Fibroblast of skin of left quadriceps (primary cell): Measurements from ENCODE around the gene RDH5.

Experiments used
- DNase-seq, 2 experiments: peaks; one replicate each; pipeline ENCODE4 v3.0.0-alpha.2; 2013; ENCODE audit warnings: low read depth in 2 of 2

RDH5 gene

GRCh38 chr12:55696141-55696540, 24.1 kb upstream of the RDH5 start:
- DNase-seq, result no peak

- DNase-seq, result no peak
Measured at GRCh38 chr12:55696796-55697462, 23.3 kb upstream of the RDH5 start.

DNA sequence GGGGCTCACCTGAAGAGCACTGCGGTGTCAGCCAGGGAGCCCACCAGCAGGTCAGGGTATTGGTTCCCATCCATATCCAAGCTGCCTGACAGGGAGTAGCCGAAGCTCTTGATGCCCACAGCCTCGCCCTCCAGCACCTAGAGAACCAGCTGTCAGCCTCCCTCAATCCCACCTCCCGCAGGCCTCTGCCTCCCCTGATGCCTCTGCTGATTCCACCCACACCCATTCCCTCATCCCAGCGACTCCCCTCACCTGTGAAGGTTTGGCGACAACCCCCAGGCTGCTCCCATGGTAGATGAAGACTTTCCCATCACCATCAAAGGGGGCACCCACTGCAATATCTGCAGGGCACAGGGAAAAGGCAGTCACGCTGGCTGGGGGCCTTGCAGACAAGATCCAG, 22.5 kb upstream of the RDH5 start:
- no peak for DNase-seq

- no peak for DNase-seq
Measured at GRCh38 chr12:55698241-55698955, 21.8 kb upstream of the RDH5 start.

GRCh38 chr12:55698965-55699364, 21.2 kb upstream of the RDH5 start:
- no peak for DNase-seq

GRCh38 chr12:55699471-55700055, 20.6 kb upstream of the RDH5 start:
- no peak for DNase-seq

- no peak for DNase-seq
Measured at GRCh38 chr12:55700255-55701018, 19.8 kb upstream of the RDH5 start.

DNA sequence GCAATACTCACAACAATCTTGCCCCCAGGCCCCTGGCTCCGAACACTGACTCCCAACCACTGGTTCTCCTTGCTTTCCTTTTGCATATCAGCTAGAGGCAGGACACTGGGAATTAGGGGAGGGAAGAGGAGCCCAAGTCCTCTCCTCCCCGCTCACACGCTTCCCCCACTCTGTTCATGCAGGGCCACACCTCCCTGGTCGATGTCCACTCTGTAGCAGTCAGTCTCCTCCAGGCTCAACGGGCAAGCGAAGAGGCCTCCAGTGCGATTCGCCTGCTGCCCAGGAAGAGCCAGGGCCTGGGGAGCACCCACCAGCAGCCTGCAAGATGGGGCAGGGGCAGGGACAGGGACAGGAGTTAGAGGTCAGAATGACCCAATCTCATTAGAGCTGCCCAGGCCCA, 17.3 kb upstream of the RDH5 start:
- DNase-seq, result no peak

DNA sequence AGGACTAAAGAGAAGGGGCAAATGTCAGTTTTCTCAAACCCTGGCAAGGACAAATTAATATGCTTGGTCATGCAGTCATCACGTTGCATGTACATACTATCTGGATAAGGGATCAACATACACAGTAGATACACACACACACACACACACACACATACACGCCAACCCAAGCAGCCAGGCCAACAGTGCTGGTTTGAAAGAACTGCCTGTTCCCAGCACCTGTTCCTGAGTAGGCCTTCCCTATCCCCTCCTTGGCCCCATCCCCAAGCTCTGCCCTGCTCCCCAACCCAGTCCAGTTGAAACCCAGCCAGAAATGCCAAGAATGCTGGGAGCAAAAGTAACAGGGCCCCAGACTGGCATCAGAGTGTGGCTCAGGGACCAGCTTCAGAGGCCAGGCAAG, 16.9 kb upstream of the RDH5 start:
- no peak for DNase-seq

DNA sequence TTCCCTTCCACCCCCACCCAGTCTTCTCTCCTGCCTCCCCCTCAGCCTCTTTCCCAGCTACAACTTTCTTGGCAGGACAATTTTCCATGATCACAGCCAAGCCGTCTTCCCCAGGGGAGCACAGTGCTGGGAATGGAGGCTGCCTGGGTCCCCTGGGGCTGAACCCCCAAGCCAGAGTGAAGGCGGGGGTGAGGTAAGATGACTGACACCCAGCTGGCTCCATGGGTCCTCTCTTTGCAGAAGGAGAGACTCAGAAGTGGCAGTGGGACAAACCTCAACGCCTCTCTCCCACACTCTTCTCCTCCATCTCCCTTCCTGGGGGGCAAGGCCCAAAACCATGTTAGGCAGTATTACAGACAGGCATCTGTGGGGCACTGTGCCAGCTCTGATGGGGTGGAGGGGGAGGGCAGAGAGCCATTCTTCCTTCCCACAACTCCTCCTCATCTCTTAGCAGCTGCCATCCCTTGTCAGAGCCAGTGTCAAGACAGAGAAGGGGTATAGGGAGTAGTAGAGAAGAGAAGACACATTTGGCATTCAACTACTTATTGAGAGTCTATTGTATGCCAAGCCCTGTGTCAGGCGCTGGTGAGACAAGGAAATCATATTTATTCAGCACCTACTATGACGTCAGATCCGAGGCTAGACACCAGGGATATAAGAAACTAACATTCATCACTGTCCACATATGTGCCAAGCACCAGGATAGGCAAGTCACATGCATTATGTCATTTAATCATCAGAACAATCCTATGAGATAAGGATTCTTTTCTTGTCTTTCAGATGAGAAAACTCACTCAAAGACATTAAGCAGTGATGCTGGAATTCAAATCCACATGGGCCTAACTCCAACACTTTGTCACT, 16.1 kb upstream of the RDH5 start:
- DNase-seq, result no peak

GRCh38 chr12:55704824-55705718, 15.1 kb upstream of the RDH5 start:
- no peak for DNase-seq

DNA sequence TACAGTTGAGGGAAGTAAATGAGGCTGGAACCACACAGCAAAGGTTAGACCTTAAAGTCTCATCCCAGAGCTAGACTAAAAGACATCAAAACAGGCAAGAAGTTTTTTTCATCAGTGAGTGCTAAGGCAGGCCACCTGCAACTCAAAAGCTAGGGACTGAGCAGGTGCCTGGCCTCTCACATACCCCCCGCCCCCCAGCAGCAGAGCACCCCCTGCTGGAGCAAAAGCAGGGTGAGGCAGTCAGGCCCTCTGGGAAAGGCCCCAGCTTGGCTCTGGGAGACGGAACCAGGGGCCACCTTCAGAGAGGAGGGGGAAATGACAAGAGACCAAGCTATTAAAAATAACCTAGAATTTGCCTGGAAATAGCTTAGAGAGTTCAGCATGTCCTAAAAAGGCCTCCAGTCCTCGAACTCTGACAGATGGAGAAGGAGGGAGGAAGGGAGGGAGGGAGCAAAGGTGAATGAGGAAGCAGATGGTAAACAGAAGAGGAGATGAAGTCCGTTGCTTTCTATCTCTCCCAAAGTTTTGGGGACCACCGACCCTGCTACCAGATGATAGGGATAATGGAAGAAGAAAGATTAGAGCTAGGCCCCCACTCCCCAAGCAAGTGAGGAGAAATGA, 14.3 kb upstream of the RDH5 start:
- DNase-seq, result no peak

GRCh38 chr12:55706568-55707218, 13.5 kb upstream of the RDH5 start:
- no peak for DNase-seq

- DNase-seq, result no peak
Measured at GRCh38 chr12:55707219-55707671, 12.9 kb upstream of the RDH5 start.

GRCh38 chr12:55707841-55708694, 12.1 kb upstream of the RDH5 start, which contains the start of gene ITGA7:
ITGA7 (minus strand) TSS chr12:55707904; CDS start chr12:55707682, 222 bp downstream.
- DNase-seq, result no peak

DNA sequence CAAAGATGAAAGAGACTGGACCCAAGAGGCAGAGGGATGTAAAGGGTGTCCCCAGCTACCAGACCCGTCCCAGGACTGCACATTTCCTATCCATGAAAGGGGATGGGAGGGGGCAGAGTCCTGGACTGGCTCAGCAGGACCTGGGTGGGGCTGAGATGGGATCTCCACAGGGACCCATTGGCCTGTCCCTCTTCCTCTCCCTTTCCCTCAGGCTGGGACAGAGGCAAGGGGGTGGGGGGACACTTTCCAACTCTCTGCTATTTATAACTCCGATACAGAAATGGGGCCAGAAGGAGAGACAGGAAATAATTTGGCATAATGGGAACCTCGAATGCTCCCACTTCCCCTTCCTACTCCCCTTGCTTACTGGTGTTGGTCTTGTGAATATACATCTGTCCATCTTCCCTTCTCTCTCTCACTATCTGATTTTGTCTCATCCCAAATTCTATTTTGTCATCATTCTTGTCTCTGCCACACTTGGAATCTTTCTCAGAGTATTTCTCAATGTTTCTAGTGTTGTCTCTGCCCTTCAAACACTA, 11.4 kb upstream of the RDH5 start:
- DNase-seq, result no peak

GRCh38 chr12:55711786-55712553, 8.2 kb upstream of the RDH5 start:
- no peak for DNase-seq
